Measurements from ENCODE around the gene MBP.

DNA sequence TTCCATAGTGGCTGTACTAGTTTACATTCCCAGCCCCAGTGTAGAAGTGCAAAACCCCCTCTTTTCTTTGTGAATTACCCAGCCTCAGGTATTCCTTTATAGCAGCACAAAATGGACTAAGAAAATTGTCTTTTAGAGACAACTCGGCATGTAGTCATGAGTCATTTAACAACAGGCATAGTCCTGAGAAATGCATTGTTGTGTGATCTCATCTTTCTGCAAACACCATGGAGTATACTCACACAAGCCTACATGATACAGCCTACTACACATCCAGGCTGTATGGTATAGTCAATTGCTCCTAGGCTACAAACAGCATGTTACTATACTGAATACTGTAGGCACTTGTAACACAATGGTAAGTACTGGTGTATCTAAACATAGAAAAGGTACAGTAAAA is 44.4 kb upstream of the MBP start:
- TF ChIP-seq CTCF (conservative IDR thresholded peaks at IDR 0.05): no peak
- TF ChIP-seq ZFX (IDR thresholded peaks at IDR 0.05): no peak

All from C4-2B (cell line).